Osteoblast (primary cell): ENCODE data around the gene OMG. TPM values are rescaled to one million over a fixed set of nuclear protein-coding genes. Genes with fewer than 3 reads are reported as not detected.
"Not testable (repeated sequence)": the region's sequence is repeated elsewhere in the genome, so short reads cannot be mapped to it uniquely, and the experiment has no call there.

Experiments used
- DNase-seq: peaks from one replicate; pipeline ENCODE4 v3.0.0; 2011; ENCODE audit warnings: low spot score, mixed read lengths; ENCODE audit not compliant: insufficient read length; ENCODE audit errors: missing footprints
- H2AFZ ChIP-seq: 2 replicates; pipeline ENCODE4 v1.6.0; 2011; ENCODE audit warnings: mild to moderate bottlenecking, low read length
- H3K27ac ChIP-seq: 2 replicates; pipeline ENCODE4 v1.5.1; 2011; ENCODE audit warnings: mild to moderate bottlenecking, low read depth, low read length, moderate library complexity
- H3K27me3 ChIP-seq: 2 replicates; pipeline ENCODE4 v1.6.0; 2012; ENCODE audit warnings: mild to moderate bottlenecking, control low read depth, inconsistent platforms, low read length, moderate library complexity; ENCODE audit not compliant: insufficient read depth
- H3K36me3 ChIP-seq: 2 replicates; pipeline ENCODE4 v1.5.1; 2011; ENCODE audit warnings: mild to moderate bottlenecking, low read length, control low read depth, moderate library complexity; ENCODE audit not compliant: insufficient read depth
- H3K4me1 ChIP-seq: 2 replicates; pipeline ENCODE4 v1.5.1; 2011; ENCODE audit warnings: mild to moderate bottlenecking, low read length, control low read depth, moderate library complexity; ENCODE audit not compliant: insufficient read depth
- H3K4me2 ChIP-seq: 2 replicates; pipeline ENCODE4 v1.6.0; 2011; ENCODE audit warnings: mild to moderate bottlenecking, low read length; ENCODE audit not compliant: insufficient read depth
- H3K4me3 ChIP-seq: fragments of 200-600 bp; sonication (generic); 3 replicates; pipeline ENCODE4 v1.5.1; 2012; ENCODE audit warnings: mild to moderate bottlenecking, low read length, inconsistent platforms; ENCODE audit not compliant: insufficient read depth
- H3K79me2 ChIP-seq: 2 replicates; pipeline ENCODE4 v1.6.0; 2012; ENCODE audit warnings: mild to moderate bottlenecking, low read length, control low read depth, inconsistent platforms; ENCODE audit not compliant: insufficient read depth
- H3K9me3 ChIP-seq: 2 replicates; pipeline ENCODE4 v1.5.1; 2011; ENCODE audit warnings: low read depth, low read length, control low read depth
- H4K20me1 ChIP-seq: 2 replicates; pipeline ENCODE4 v1.6.0; 2012; ENCODE audit warnings: mild to moderate bottlenecking, low read length, control low read depth; ENCODE audit not compliant: insufficient read depth
- total RNA-seq: library from RNA; depleted of rRNA; stranded (reverse); fragments of >200 nt; gene quantifications from 2 replicates; pipeline ENCODE4 v1.2.3, GENCODE V29; 2012
- TF ChIP-seq, protein P1 (sequence below): IDR thresholded peaks from 2 replicates; pipeline ENCODE4 v1.5.1; 2011; ENCODE audit warnings: mild to moderate bottlenecking, low read depth, low read length, moderate library complexity; ENCODE audit errors: extremely low read depth

The OMG gene, protein sequence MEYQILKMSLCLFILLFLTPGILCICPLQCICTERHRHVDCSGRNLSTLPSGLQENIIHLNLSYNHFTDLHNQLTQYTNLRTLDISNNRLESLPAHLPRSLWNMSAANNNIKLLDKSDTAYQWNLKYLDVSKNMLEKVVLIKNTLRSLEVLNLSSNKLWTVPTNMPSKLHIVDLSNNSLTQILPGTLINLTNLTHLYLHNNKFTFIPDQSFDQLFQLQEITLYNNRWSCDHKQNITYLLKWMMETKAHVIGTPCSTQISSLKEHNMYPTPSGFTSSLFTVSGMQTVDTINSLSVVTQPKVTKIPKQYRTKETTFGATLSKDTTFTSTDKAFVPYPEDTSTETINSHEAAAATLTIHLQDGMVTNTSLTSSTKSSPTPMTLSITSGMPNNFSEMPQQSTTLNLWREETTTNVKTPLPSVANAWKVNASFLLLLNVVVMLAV
- total RNA-seq = 0.72 and 0.88 TPM in 2 replicates

DNA sequence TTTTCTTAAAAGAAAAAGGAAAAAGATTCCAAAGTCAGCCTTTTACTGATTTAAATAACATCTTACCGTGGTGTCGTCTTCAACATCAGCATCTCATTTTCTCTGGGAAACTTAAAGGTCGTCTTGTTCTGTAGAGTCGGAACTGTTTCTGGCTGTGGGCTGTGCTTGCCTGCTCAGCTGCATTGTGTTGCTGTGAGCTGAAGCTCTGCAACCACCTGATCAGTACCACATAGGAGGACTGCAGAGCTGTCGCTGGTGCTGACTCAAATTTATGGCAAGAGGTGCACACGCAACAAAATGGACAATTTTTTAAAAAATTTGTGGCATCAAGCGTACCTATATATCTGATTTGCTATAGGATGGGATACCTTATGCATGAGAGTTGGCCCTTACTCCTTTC is at the start of gene OMG:
TSS of gene OMG (minus strand) at position 150 of the 400 bp plus-strand sequence. CDS start 908 bp downstream, outside the sequence.
- H3K4me3 ChIP-seq = no peak within 1 kb of the TSS

DNA sequence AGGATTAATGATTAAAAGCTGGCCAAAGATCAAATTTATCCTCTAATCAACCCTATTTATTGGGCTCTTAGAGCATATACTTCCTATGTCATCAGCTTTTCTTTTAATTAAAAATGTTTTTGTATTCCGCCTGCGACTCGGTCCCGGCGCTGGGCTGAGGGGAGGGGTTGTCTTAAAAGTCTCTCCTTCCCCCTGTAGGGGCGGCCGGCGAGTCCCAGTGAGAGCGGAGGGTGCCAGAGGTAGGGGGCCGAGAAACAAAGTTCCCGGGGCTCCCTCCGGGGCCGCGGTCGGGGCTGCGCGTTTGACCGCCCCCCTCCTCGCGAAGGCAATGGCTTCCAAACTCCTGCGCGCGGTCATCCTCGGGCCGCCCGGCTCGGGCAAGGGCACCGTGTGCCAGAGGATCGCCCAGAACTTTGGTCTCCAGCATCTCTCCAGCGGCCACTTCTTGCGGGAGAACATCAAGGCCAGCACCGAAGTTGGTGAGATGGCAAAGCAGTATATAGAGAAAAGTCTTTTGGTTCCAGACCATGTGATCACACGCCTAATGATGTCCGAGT is 48.2 kb upstream of the OMG start:
- not testable (repeated sequence) for H3K4me1 ChIP-seq, H2AFZ ChIP-seq

More for the DNA sequence above, at the start of gene OMG:
- DNase-seq = no peak
- no peaks in the 10 kb centered on the region for H3K4me1 ChIP-seq
- TF ChIP-seq, protein P1, sequence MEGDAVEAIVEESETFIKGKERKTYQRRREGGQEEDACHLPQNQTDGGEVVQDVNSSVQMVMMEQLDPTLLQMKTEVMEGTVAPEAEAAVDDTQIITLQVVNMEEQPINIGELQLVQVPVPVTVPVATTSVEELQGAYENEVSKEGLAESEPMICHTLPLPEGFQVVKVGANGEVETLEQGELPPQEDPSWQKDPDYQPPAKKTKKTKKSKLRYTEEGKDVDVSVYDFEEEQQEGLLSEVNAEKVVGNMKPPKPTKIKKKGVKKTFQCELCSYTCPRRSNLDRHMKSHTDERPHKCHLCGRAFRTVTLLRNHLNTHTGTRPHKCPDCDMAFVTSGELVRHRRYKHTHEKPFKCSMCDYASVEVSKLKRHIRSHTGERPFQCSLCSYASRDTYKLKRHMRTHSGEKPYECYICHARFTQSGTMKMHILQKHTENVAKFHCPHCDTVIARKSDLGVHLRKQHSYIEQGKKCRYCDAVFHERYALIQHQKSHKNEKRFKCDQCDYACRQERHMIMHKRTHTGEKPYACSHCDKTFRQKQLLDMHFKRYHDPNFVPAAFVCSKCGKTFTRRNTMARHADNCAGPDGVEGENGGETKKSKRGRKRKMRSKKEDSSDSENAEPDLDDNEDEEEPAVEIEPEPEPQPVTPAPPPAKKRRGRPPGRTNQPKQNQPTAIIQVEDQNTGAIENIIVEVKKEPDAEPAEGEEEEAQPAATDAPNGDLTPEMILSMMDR = no peak
- H3K4me2 ChIP-seq = no peak within 1 kb of the TSS
- H3K27ac ChIP-seq = no peak within 1 kb of the TSS
- no peaks in the 10 kb centered on the region for H3K27me3 ChIP-seq
- H2AFZ ChIP-seq = no peak within 1 kb of the TSS
- no peaks in the 10 kb centered on the region for H3K9me3 ChIP-seq
- H3K79me2 ChIP-seq = peaks cover 3% of the 10 kb centered on the region
- no peaks in the 10 kb centered on the region for H3K36me3 ChIP-seq
- H4K20me1 ChIP-seq = no peaks in the 10 kb centered on the region

DNA sequence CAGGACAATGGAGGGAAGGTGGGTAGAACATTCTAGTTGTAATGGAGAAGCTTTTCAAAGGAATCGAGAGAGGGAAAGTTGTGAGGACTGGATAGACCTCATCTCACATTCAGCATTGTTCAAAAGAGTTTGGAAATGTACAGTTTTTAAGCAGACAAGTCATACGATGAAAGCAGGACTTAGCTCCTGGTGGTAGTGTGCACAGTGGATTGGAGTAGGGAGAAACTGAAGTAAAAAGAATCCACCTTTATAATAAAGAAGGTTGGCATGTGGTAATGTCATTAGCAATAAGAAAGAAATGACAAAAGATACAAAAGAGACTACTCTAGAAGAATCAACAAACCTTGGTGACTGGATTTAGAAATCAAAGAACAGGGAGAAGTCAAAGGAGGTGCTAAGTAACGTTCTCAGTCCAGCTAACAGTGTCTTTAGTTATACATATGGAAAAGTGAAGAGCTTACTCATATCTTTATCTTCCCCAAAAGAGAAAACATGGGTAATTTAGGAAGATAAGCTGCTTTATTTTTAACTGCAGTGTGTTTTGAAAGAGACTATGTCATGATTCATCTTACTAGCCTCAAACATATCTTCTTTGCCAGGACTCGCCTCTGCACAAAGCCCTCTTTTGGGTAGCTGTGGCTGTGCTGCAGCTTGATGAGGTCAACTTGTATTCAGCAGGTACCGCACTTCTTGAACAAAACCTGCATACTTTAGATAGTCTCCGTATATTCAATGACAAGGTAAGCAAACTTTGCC is 43.0 kb upstream of the OMG start:
- peaks cover 39% of the 10 kb centered on the region for H3K36me3 ChIP-seq
- H4K20me1 ChIP-seq = no peaks in the 10 kb centered on the region
- peak; percentile 96 for DNase-seq
- peak overlapping the region; percentile 47 for H3K4me2 ChIP-seq
- no peak overlapping the region for H2AFZ ChIP-seq
- no peak overlapping the region for H3K4me3 ChIP-seq
- no peaks in the 10 kb centered on the region for H3K9me3 ChIP-seq
- TF ChIP-seq, protein P1 = no peak
- peak overlapping the region; percentile 60 for H3K27ac ChIP-seq
- no peaks in the 10 kb centered on the region for H3K79me2 ChIP-seq
- H3K4me1 ChIP-seq = peaks cover 13% of the 10 kb centered on the region
- H3K27me3 ChIP-seq = no peaks in the 10 kb centered on the region

More for the DNA sequence above, 48.2 kb upstream of the OMG start:
- not testable (repeated sequence) for H3K27ac ChIP-seq, H3K4me3 ChIP-seq, H3K9me3 ChIP-seq, DNase-seq, H4K20me1 ChIP-seq, H3K4me2 ChIP-seq, H3K79me2 ChIP-seq, H3K27me3 ChIP-seq
- H3K36me3 ChIP-seq = peaks cover 29% of the 10 kb centered on the region

DNA sequence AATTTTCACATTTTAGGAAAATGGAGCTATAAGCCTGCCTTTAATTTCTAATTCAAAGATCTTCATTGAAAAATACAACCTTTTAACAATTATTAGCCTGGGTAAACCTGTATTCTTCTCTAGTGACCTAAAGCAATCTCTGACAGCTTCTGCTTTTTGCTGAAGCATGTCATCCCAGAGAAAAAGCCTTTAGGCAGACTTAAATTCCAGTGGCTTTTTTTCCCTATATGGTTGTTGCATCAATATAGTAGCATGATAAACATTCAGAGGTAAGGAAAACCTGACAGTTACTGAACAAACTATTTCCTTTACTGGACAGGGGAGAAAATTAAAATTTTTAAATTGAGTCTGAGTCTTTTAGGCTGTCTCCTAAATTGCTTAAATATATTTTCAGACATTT is 32.2 kb upstream of the OMG start:
- H3K4me1 ChIP-seq = peaks cover 23% of the 10 kb centered on the region
- no peaks in the 10 kb centered on the region for H3K27me3 ChIP-seq
- H3K4me3 ChIP-seq = no peak overlapping the region
- no peak overlapping the region for H2AFZ ChIP-seq
- H3K36me3 ChIP-seq = peaks cover 9% of the 10 kb centered on the region
- H3K9me3 ChIP-seq = no peaks in the 10 kb centered on the region
- H3K4me2 ChIP-seq = no peak overlapping the region
- TF ChIP-seq, protein P1 = no peak
- H4K20me1 ChIP-seq = no peaks in the 10 kb centered on the region
- DNase-seq = no peak
- H3K79me2 ChIP-seq = no peaks in the 10 kb centered on the region
- peak overlapping the region; percentile 78 for H3K27ac ChIP-seq
